ENCODE results near the gene SOX10. TPM values are rescaled to one million over a fixed set of nuclear protein-coding genes. Genes with fewer than 3 reads are reported as not detected.

The SOX10 gene
- total and polyA plus RNA-seq, 2 donors from 2014 or later: 0.22 to 1.5 TPM

- Histone ChIP-seq H3K27ac (ENCODE audit: low read depth in 2 of 2, low read length in 2 of 2) (no peak overlapping the region), H3K9ac (ENCODE audit: low read length in 3 of 3) (no peak overlapping the region), H3K4me1 (ENCODE audit: control insufficient read depth in 2 of 3, insufficient read depth in 2 of 3, low read depth in 1 of 3, low read length in 3 of 3) (no peaks in the 10 kb centered on the region), H3K9me3 (ENCODE audit: control insufficient read depth in 2 of 3, insufficient read depth in 1 of 3, low read length in 3 of 3) (no peaks in the 10 kb centered on the region), H3K27me3 (ENCODE audit: control insufficient read depth, insufficient read depth, low read length) (no peaks in the 10 kb centered on the region), H3K4me3 (ENCODE audit: low read length in 3 of 3) (no peak overlapping the region), H3K36me3 (ENCODE audit: control insufficient read depth in 2 of 3, insufficient read depth in 3 of 3, low read length in 3 of 3) (no peaks in the 10 kb centered on the region)
- DNase-seq: peak in 1 of 5 donors; percentile 45
- TF ChIP-seq, protein P1, sequence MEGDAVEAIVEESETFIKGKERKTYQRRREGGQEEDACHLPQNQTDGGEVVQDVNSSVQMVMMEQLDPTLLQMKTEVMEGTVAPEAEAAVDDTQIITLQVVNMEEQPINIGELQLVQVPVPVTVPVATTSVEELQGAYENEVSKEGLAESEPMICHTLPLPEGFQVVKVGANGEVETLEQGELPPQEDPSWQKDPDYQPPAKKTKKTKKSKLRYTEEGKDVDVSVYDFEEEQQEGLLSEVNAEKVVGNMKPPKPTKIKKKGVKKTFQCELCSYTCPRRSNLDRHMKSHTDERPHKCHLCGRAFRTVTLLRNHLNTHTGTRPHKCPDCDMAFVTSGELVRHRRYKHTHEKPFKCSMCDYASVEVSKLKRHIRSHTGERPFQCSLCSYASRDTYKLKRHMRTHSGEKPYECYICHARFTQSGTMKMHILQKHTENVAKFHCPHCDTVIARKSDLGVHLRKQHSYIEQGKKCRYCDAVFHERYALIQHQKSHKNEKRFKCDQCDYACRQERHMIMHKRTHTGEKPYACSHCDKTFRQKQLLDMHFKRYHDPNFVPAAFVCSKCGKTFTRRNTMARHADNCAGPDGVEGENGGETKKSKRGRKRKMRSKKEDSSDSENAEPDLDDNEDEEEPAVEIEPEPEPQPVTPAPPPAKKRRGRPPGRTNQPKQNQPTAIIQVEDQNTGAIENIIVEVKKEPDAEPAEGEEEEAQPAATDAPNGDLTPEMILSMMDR (IDR thresholded peaks at IDR 0.05; ENCODE audit: borderline replicate concordance, extremely low read depth, insufficient read depth): no peak
- FAIRE-seq: no peak
- intact Hi-C loops (cut with DNase I): no loop called here
Observed at GRCh38 chr22:37990301-37990700, 5.9 kb upstream of the SOX10 start.

DNA sequence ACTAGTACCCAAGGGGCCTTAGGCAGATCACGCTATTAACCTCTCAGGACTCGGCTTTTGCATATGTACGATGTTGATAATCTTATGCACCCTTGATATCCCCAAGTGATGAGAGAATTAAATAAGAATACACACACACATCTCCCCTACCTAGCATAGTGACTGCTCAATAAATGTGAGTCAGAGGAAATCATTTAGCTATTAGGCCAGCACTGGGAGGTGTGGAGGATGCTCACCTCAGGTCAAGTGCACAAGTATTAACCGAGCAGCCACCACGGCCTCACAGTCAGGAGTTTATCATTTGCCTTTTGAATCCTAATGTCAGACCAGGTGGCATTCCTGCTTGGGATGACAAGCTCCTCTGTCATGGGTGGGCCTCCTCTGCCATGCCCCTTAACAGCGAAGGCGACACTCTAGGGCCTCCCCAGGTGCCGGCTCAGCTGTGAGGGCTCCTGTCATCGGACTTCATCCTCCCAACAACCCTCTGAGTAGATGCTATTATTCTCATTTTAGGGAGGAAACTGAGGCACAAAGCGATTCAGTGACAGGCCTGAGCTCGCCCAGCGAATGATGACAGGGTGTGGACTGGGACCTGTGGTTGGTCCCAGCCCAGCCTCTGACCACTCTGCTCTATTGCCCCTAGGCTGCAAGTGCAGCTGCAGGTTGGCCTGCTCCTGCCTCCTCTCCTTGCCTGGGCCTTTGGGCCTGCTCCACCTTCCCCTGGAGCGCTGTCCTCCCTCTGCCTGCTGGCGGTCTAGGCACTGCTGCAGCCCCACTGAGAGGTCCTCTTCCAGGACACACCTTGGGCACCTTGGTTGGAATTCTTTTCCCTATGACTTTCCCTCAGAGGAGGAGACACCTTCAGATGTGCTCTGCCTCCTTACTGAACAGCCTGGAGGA lies 5.0 kb upstream of the SOX10 start:
- TF ChIP-seq, protein P1 (IDR thresholded peaks at IDR 0.05; ENCODE audit: borderline replicate concordance, extremely low read depth, insufficient read depth): no peak
- intact Hi-C loops (cut with DNase I): no loop called here
- Histone ChIP-seq H3K27me3 (ENCODE audit: control insufficient read depth, insufficient read depth, low read length) (no peaks in the 10 kb centered on the region), H3K36me3 (ENCODE audit: control insufficient read depth in 2 of 3, insufficient read depth in 3 of 3, low read length in 3 of 3) (no peaks in the 10 kb centered on the region), H3K9me3 (ENCODE audit: control insufficient read depth in 2 of 3, insufficient read depth in 1 of 3, low read length in 3 of 3) (no peaks in the 10 kb centered on the region), H3K9ac (ENCODE audit: low read length in 3 of 3) (no peak overlapping the region), H3K4me3 (ENCODE audit: low read length in 3 of 3) (no peak overlapping the region), H3K4me1 (ENCODE audit: control insufficient read depth in 2 of 3, insufficient read depth in 2 of 3, low read depth in 1 of 3, low read length in 3 of 3) (no peaks in the 10 kb centered on the region), H3K27ac (ENCODE audit: low read depth in 2 of 2, low read length in 2 of 2) (no peak overlapping the region)
- peak in 1 of 5 donors; percentile 55 for DNase-seq
- no peak for FAIRE-seq

DNA sequence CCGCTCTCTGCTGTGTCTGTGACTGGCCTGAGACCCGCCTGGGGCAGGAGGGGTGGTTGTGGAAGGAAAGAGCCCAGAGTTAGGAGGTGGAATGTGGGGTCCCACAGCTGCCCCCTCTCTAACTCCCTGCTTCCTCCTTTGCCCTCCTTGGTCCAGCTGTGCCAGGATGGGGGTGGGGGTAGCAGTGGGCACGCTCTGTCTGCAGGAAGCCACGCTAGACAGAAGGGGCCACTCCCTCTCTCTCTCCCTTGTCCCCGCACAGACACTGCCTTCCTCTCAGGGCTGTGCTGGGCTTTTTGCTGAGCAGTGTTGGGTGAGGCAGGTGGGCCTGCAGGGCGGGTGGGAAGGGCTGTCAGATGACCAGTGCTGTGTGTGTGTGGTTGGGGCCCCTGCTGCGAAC lies 2.0 kb upstream of the SOX10 start:
- DNase-seq: no peak
- peaks cover 0 to 4% (median 0%) of the 10 kb centered on the region in 3 donors for H3K4me1 ChIP-seq (ENCODE audit: control insufficient read depth in 2 of 3, insufficient read depth in 2 of 3, low read depth in 1 of 3, low read length in 3 of 3)
- H3K36me3 ChIP-seq (ENCODE audit: control insufficient read depth in 2 of 3, insufficient read depth in 3 of 3, low read length in 3 of 3): no peaks in the 10 kb centered on the region
- H3K9me3 ChIP-seq (ENCODE audit: control insufficient read depth in 2 of 3, insufficient read depth in 1 of 3, low read length in 3 of 3): no peaks in the 10 kb centered on the region
- H3K27ac ChIP-seq (ENCODE audit: low read depth in 2 of 2, low read length in 2 of 2): no peak overlapping the region
- TF ChIP-seq, protein P1 (IDR thresholded peaks at IDR 0.05; ENCODE audit: borderline replicate concordance, extremely low read depth, insufficient read depth): no peak
- intact Hi-C loops (cut with DNase I): no loop called here
- H3K9ac ChIP-seq (ENCODE audit: low read length in 3 of 3): no peak overlapping the region
- peaks cover 3% of the 10 kb centered on the region for H3K27me3 ChIP-seq (ENCODE audit: control insufficient read depth, insufficient read depth, low read length)
- H3K4me3 ChIP-seq (ENCODE audit: low read length in 3 of 3): no peak overlapping the region
- FAIRE-seq: no peak
